CD8-positive, alpha-beta memory T cell (primary cell): ENCODE measurements around the gene SNX8. TPM values are rescaled to one million over a fixed set of nuclear protein-coding genes. Genes with fewer than 3 reads are reported as not detected.

ENCODE experiments used
- CTCF ChIA-PET: fragments of 350-600 bp; sonication (Branson Sonifier 250); formaldehyde crosslinking; loops from one replicate; lab custom pipeline; 2021; ENCODE audit warnings: antibody characterized with exemption; lab: Charles Lee
- POLR2A ChIA-PET: fragments of 350-600 bp; sonication (Branson Sonifier 250); formaldehyde crosslinking; loops from one replicate; lab custom pipeline; 2021; ENCODE audit warnings: antibody characterized with exemption; lab: Charles Lee
- DNase-seq, 5 donors: peaks; one replicate each; pipeline versions ENCODE4 v3.0.0 to v3.0.0-alpha.2; 2020 to 2022; ENCODE audit warnings: mixed read lengths in 1 of 5
- H3K27ac ChIP-seq: one replicate; pipeline ENCODE4 v1.7.0; 2013; ENCODE audit warnings: low read depth, mild to moderate bottlenecking, low read length, moderate library complexity
- H3K27me3 ChIP-seq: 2 replicates; pipeline ENCODE4 v1.7.0; 2013; ENCODE audit warnings: low read length, mild to moderate bottlenecking; ENCODE audit not compliant: insufficient read depth, poor library complexity, severe bottlenecking
- H3K36me3 ChIP-seq: 2 replicates; pipeline ENCODE4 v1.7.0; 2013; ENCODE audit warnings: mild to moderate bottlenecking, low read length, moderate library complexity; ENCODE audit not compliant: insufficient read depth
- H3K4me1 ChIP-seq: 2 replicates; pipeline ENCODE4 v1.7.0; 2013; ENCODE audit warnings: mild to moderate bottlenecking, low read length, moderate library complexity; ENCODE audit not compliant: insufficient read depth
- H3K4me3 ChIP-seq: 2 replicates; pipeline ENCODE4 v1.7.0; 2013; ENCODE audit warnings: mild to moderate bottlenecking, low read length
- H3K9me3 ChIP-seq: 2 replicates; pipeline ENCODE4 v1.7.0; 2013; ENCODE audit warnings: mild to moderate bottlenecking, low read length
- H3K27ac Mint-ChIP-seq, 8 donors: one replicate each; pipeline ENCODE4 v1.8.0; 2020 to 2021; ENCODE audit warnings: mixed read lengths in 8 of 8, mild to moderate bottlenecking in 6 of 8, inconsistent platforms in 3 of 8, moderate library complexity in 3 of 8
- H3K27me3 Mint-ChIP-seq, 2 donors: one replicate each; pipeline ENCODE4 v1.8.0; 2020 to 2021; ENCODE audit warnings: mixed read lengths in 2 of 2, mild to moderate bottlenecking in 1 of 2, moderate library complexity in 1 of 2
- H3K36me3 Mint-ChIP-seq, 3 donors: one replicate each; pipeline ENCODE4 v1.8.0; 2020 to 2021; ENCODE audit warnings: mixed read lengths in 3 of 3, inconsistent platforms in 1 of 3, mild to moderate bottlenecking in 1 of 3
- H3K4me1 Mint-ChIP-seq, 3 donors: one replicate each; pipeline ENCODE4 v1.8.0; 2020 to 2021; ENCODE audit warnings: mixed read lengths in 3 of 3, inconsistent platforms in 1 of 3, mild to moderate bottlenecking in 1 of 3
- H3K4me3 Mint-ChIP-seq, 7 donors: one replicate each; pipeline ENCODE4 v1.8.0; 2020 to 2021; ENCODE audit warnings: mixed read lengths in 7 of 7, mild to moderate bottlenecking in 6 of 7, moderate library complexity in 4 of 7, inconsistent platforms in 2 of 7
- H3K9me3 Mint-ChIP-seq, 5 donors: one replicate each; pipeline ENCODE4 v1.8.0; 2020 to 2022; ENCODE audit warnings: mixed read lengths in 5 of 5, mild to moderate bottlenecking in 3 of 5, moderate library complexity in 2 of 5, inconsistent platforms in 1 of 5
- polyA plus RNA-seq: library from polyadenylated mRNA; unstranded; fragments of 300-500 nt; fragmentation: Illumina TruSeq; gene quantifications from one replicate; pipeline ENCODE4 v1.2.3, GENCODE V29; 2021
- total RNA-seq, 2 experiments: library from RNA; stranded (reverse); gene quantifications; one replicate each; pipeline ENCODE4 v1.2.3, GENCODE V29; 2021

Gene SNX8
- total and polyA plus RNA-seq, 3 experiments from 2014 or later = 6.5 to 42.3 (median 40.3) TPM

DNA sequence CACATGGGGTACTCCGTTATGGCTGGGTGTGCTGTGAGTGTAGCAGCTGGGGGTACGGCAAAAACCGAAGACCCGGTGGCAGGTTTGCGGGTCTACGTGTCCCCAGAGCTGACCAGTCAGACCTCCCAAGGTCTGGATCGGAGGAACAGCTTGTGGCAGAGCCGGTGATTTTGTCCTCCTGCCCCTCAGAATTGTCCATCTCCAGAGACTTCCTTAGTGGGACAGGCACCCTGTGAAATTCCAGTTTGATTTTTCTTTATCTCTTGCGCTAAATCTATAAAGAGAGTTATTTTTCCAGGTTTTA lies 41.4 kb upstream of the SNX8 start:
- Mint-ChIP-seq H3K27me3 (no peaks in the 10 kb centered on the region), H3K4me3 (peak overlapping the region; percentile 81 to 90 (median 85)), H3K9me3 (no peaks in the 10 kb centered on the region), H3K4me1 (peaks cover 42 to 61% (median 52%) of the 10 kb centered on the region in 3 donors), H3K27ac (peak overlapping the region; percentile 54 to 91 (median 82)), H3K36me3 (peaks cover 4 to 45% (median 9%) of the 10 kb centered on the region in 3 donors)
- DNase-seq = no peak
- Histone ChIP-seq H3K4me1 (peaks cover 51% of the 10 kb centered on the region), H3K9me3 (no peaks in the 10 kb centered on the region), H3K36me3 (peaks cover 13% of the 10 kb centered on the region), H3K27ac (peak overlapping the region; percentile 69), H3K27me3 (no peaks in the 10 kb centered on the region), H3K4me3 (peak overlapping the region; percentile 77)
- ChIA-PET POLR2A (interaction anchor here (1.3 kb wide), 1 partner anchor 9 kb away, joined by 5 read pairs; no protein-coding TSS in a partner anchor), CTCF (interaction anchor here (1.2 to 1.3 kb wide), 2 partner anchors 76 to 80 kb away, joined by 3 to 5 read pairs; no protein-coding TSS in a partner anchor)

DNA sequence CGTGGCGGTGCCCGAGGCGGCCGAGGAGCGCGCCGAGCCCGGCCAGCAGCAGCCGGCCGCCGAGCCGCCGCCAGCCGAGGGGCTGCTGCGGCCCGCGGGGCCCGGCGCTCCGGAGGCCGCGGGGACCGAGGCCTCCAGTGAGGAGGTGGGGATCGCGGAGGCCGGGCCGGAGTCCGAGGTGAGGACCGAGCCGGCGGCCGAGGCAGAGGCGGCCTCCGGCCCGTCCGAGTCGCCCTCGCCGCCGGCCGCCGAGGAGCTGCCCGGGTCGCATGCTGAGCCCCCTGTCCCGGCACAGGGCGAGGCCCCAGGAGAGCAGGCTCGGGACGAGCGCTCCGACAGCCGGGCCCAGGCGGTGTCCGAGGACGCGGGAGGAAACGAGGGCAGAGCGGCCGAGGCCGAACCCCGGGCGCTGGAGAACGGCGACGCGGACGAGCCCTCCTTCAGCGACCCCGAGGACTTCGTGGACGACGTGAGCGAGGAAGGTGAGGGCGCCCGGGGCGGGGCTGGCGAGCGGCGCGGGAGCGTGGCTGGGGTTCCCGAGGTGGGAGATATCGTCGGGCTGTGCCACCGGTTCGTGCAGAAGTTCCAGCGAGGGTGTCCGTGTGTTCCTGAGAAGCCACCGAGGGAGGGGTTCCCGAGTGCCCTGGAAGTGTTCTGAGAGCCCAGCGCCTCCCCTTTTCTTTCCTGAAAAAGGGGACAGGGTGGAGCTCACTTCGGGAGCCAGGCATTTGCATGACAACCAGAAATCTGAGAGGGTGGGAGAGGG lies 40.9 kb upstream of the SNX8 start:
- Histone ChIP-seq H3K9me3 (no peaks in the 10 kb centered on the region), H3K27ac (peak overlapping the region; percentile 69), H3K27me3 (no peaks in the 10 kb centered on the region), H3K4me1 (peaks cover 51% of the 10 kb centered on the region), H3K4me3 (peak overlapping the region; percentile 77), H3K36me3 (peaks cover 13% of the 10 kb centered on the region)
- Mint-ChIP-seq H3K4me1 (peaks cover 36 to 56% (median 46%) of the 10 kb centered on the region in 3 donors), H3K4me3 (peak overlapping the region; percentile 91 to 98 (median 95)), H3K27ac (peak overlapping the region in 6 of 8 donors; percentile 54 to 100 (median 90)), H3K36me3 (peaks cover 4 to 40% (median 6%) of the 10 kb centered on the region in 3 donors), H3K9me3 (no peaks in the 10 kb centered on the region), H3K27me3 (no peaks in the 10 kb centered on the region)
- POLR2A ChIA-PET = interaction anchor here (1.0 to 1.5 kb wide), 8 partner anchors 9 to 785 kb away, joined by 3 to 9 read pairs (median 6); partner anchors contain the start of genes MAD1L1, MRM2, NUDT1 and PSMG3
- peak in 2 of 5 donors; percentile 3 to 14 for DNase-seq
- CTCF ChIA-PET = interaction anchor here (1.2 to 1.3 kb wide), 2 partner anchors 76 to 81 kb away, joined by 3 to 5 read pairs; no protein-coding TSS in a partner anchor

DNA sequence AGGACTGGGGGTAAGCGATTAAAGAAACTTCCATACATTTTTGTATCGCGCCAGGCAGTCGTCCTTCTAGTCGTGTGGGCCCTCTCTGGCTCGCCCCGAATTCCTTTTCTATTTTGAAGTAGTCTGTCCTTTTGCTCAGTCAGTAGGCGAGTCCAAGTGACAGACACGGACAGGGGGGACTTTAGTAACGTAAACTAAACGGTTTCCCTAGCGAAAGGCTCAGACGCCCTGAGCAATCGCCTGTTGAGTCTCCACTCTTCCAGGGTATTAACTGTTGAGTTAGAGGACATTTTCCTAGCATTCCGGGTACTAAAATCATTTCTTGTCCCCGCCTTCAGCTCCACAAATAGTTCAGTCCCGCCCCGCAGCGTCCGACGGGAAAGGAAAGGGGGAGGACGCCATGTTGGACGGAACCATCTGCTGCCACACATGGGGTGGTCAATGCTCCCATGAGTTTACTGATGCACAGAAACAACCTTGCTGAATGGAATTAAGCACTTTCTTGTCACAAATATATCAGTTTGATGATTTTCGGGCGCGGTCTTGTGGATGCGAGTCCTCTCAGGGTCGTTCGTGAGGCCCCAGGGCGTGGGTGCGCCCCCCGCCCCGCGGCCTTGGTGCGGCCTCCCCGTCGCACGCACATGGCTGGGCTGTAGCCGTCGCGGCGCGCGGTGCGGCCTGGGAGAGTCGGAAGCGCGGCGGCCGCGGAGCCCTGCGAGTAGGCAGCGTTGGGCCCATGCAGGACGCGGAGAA lies 40.1 kb upstream of the SNX8 start, which contains the start of gene EIF3B:
EIF3B (plus strand) TSS at position 642 of the 753 bp plus-strand sequence; CDS start at position 737, 95 bp downstream.
- Histone ChIP-seq H3K4me3 (peak within 1 kb of the TSS; percentile 84), H3K27me3 (no peaks in the 10 kb centered on the region), H3K27ac (peak within 1 kb of the TSS; percentile 100), H3K36me3 (peaks cover 11% of the 10 kb centered on the region), H3K9me3 (no peaks in the 10 kb centered on the region), H3K4me1 (peaks cover 43% of the 10 kb centered on the region)
- Mint-ChIP-seq H3K36me3 (peaks cover 4 to 32% (median 6%) of the 10 kb centered on the region in 3 donors), H3K4me3 (peak within 1 kb of the TSS; percentile 91 to 98 (median 95)), H3K27me3 (no peaks in the 10 kb centered on the region), H3K9me3 (no peaks in the 10 kb centered on the region), H3K27ac (peak within 1 kb of the TSS; percentile 99 to 100 (median 100)), H3K4me1 (peaks cover 29 to 48% (median 39%) of the 10 kb centered on the region in 3 donors)
- CTCF ChIA-PET = interaction anchor here (0.9 to 1.6 kb wide), 5 partner anchors 50 to 356 kb away, joined by 3 to 5 read pairs (median 3); no protein-coding TSS in a partner anchor
- peak; percentile 83 to 94 (median 93) for DNase-seq
- POLR2A ChIA-PET = interaction anchor here (1.0 to 1.5 kb wide), 7 partner anchors 46 to 784 kb away, joined by 3 to 9 read pairs (median 6); partner anchors contain the start of genes MAD1L1, MRM2, NUDT1 and PSMG3

DNA sequence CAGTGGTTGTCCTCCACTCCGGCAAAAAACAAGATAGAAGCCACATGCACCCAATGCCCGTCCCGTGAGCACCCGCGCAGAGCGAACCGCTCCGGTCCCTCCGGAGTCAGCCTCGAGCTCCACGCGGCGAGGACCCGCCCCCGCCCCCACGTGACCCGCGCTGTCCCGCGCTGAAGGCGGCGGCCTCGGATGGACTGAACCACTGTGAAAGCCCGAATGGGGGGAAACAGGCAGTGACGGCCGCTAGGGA lies 39.6 kb upstream of the SNX8 start:
- Mint-ChIP-seq H3K27me3 (no peaks in the 10 kb centered on the region), H3K4me1 (peaks cover 24 to 43% (median 34%) of the 10 kb centered on the region in 3 donors), H3K36me3 (peaks cover 3 to 27% (median 4%) of the 10 kb centered on the region in 3 donors), H3K9me3 (no peaks in the 10 kb centered on the region), H3K27ac (peak overlapping the region; percentile 99 to 100 (median 100)), H3K4me3 (peak overlapping the region; percentile 91 to 98 (median 95))
- ChIA-PET CTCF (interaction anchor here (0.9 to 1.6 kb wide), 4 partner anchors 51 to 356 kb away, joined by 3 to 5 read pairs (median 4); no protein-coding TSS in a partner anchor), POLR2A (interaction anchor here (0.6 to 1.5 kb wide), 9 partner anchors 40 to 835 kb away, joined by 3 to 9 read pairs (median 4); partner anchors contain the start of genes MAD1L1, MRM2, NUDT1 and PSMG3)
- Histone ChIP-seq H3K36me3 (peaks cover 7% of the 10 kb centered on the region), H3K27me3 (no peaks in the 10 kb centered on the region), H3K27ac (peak overlapping the region; percentile 100), H3K4me3 (peak overlapping the region; percentile 84), H3K4me1 (peaks cover 38% of the 10 kb centered on the region), H3K9me3 (no peaks in the 10 kb centered on the region)
- peak in 3 of 5 donors; percentile 84 to 92 (median 88) for DNase-seq

DNA sequence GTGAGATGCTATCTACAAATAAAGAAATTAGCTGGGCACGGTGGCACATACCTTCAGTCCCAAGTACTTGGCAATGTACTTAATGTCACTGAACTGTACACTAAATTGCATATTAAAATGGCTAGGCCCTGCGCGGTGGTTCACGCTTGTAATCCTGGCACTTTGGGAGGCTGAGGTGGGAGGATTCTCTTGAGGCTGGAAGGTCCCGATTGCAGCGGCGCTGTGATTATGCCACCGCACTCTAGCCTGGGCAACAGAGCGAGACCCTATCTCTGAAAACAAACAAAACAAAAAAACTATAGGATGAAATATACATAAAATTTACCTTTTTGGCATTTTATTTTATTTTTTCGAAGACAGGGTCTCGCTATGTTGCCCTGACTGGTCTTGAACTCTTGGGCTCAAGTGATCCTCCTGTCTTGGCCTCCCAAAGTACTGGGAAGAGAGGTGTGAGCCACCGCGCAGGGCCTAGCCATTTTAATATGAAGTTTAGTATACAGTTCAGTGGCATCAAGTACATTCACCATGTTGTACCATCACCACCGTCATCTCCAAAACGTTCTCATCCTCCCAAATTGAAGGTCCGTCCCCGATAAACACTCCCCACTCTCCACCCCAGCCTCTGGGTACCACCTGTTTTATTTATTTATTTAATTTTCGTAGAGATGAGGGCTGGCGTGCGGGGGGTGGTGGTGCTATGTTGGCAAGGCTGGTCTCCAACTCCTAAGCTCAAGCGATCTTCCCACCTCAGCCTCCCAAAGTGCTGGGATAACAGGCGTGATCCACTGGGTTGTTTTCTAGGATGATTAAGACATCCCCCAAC lies 39.1 kb upstream of the SNX8 start:
- peaks cover 7% of the 10 kb centered on the region for H3K36me3 ChIP-seq
- peak overlapping the region; percentile 91 to 98 (median 95) for H3K4me3 Mint-ChIP-seq
- peak overlapping the region; percentile 84 for H3K4me3 ChIP-seq

DNA sequence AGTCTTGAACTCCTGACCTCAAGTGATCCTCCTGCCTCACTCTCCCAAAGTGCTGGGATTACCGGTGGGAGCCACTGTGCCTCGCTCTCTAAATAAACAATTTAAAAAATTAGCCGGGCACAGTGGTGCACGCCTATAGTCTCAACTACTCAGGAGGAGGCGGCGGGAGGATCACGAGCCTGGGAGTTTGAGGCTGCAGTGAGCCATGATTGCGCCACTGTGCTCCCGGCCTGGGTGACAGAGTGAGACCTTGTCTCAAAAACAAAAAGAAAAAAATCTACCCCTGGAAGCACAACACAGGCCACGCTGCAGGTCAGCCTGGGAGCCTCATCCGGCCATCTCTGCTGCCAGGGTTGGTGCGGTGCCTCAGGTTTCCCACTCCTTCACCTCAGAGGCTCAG lies 36.6 kb upstream of the SNX8 start:
- H3K27me3 ChIP-seq = no peaks in the 10 kb centered on the region
- ChIA-PET POLR2A (interaction anchor here (0.6 kb wide), 1 partner anchor 102 kb away, joined by 7 read pairs; no protein-coding TSS in a partner anchor), CTCF (interaction anchor here (3.8 kb wide), 1 partner anchor 772 kb away, joined by 12 read pairs; no protein-coding TSS in a partner anchor)
- Mint-ChIP-seq H3K27me3 (no peaks in the 10 kb centered on the region), H3K4me3 (no peak overlapping the region), H3K9me3 (no peaks in the 10 kb centered on the region), H3K36me3 (peaks cover 0 to 10% (median 0%) of the 10 kb centered on the region in 3 donors), H3K27ac (no peak overlapping the region), H3K4me1 (peaks cover 15 to 23% (median 22%) of the 10 kb centered on the region in 3 donors)
- H3K27ac ChIP-seq = no peak overlapping the region
- no peaks in the 10 kb centered on the region for H3K36me3 ChIP-seq
- DNase-seq = no peak
- no peaks in the 10 kb centered on the region for H3K9me3 ChIP-seq
- no peak overlapping the region for H3K4me3 ChIP-seq
- H3K4me1 ChIP-seq = peaks cover 11% of the 10 kb centered on the region

More for the DNA sequence above, 39.1 kb upstream of the SNX8 start:
- Histone ChIP-seq H3K27ac (peak overlapping the region; percentile 100), H3K9me3 (no peaks in the 10 kb centered on the region), H3K4me1 (peaks cover 34% of the 10 kb centered on the region), H3K27me3 (no peaks in the 10 kb centered on the region)
- Mint-ChIP-seq H3K4me1 (peaks cover 24 to 39% (median 33%) of the 10 kb centered on the region in 3 donors), H3K27ac (peak overlapping the region; percentile 99 to 100 (median 100)), H3K9me3 (no peaks in the 10 kb centered on the region), H3K36me3 (peaks cover 3 to 27% (median 4%) of the 10 kb centered on the region in 3 donors), H3K27me3 (no peaks in the 10 kb centered on the region)
- POLR2A ChIA-PET = interaction anchor here (0.6 to 1.5 kb wide), 8 partner anchors 40 to 835 kb away, joined by 3 to 9 read pairs (median 5); partner anchors contain the start of genes MAD1L1, MRM2, NUDT1 and PSMG3
- DNase-seq = no peak
- CTCF ChIA-PET = interaction anchor here (0.9 to 1.6 kb wide), 4 partner anchors 52 to 357 kb away, joined by 3 to 5 read pairs (median 4); no protein-coding TSS in a partner anchor
